CD4-positive, alpha-beta T cell treated with Interleukin-21 for 1 hour (primary cell): ENCODE data around the gene NDUFA13.

Experiments
- DNase-seq: peaks from one replicate; pipeline ENCODE4 v3.0.0-alpha.2; 2020

The NDUFA13 gene

GRCh38 chr19:19489804-19490204 is 26.2 kb upstream of the NDUFA13 start:
- no peak for DNase-seq

GRCh38 chr19:19490214-19490968 is 25.6 kb upstream of the NDUFA13 start:
- DNase-seq, result peak; percentile 89

- no peak for DNase-seq
Observed at GRCh38 chr19:19491321-19492025, 24.6 kb upstream of the NDUFA13 start.

GRCh38 chr19:19492026-19492610 is 23.9 kb upstream of the NDUFA13 start:
- DNase-seq, result no peak

GRCh38 chr19:19493841-19494546 is 22.0 kb upstream of the NDUFA13 start:
- no peak for DNase-seq

GRCh38 chr19:19495614-19496603 is 20.1 kb upstream of the NDUFA13 start:
- no peak for DNase-seq

GRCh38 chr19:19498255-19498991 is 17.6 kb upstream of the NDUFA13 start:
- no peak for DNase-seq

- DNase-seq, result no peak
Observed at GRCh38 chr19:19499272-19499995, 16.6 kb upstream of the NDUFA13 start.

- DNase-seq, result no peak
Observed at GRCh38 chr19:19500975-19501644, 14.9 kb upstream of the NDUFA13 start.

- no peak for DNase-seq
Observed at GRCh38 chr19:19501798-19502197, 14.2 kb upstream of the NDUFA13 start.

GRCh38 chr19:19502281-19502680 is 13.7 kb upstream of the NDUFA13 start:
- no peak for DNase-seq

- no peak for DNase-seq
Observed at GRCh38 chr19:19502808-19503602, 13.0 kb upstream of the NDUFA13 start.

GRCh38 chr19:19504754-19505668 is 11.0 kb upstream of the NDUFA13 start:
- DNase-seq, result no peak

- no peak for DNase-seq
Observed at GRCh38 chr19:19505669-19506326, 10.2 kb upstream of the NDUFA13 start.

- no peak for DNase-seq
Observed at GRCh38 chr19:19506592-19506991, 9.4 kb upstream of the NDUFA13 start.

- DNase-seq, result no peak
Observed at GRCh38 chr19:19507354-19507753, 8.7 kb upstream of the NDUFA13 start.

GRCh38 chr19:19508217-19508616 is 7.8 kb upstream of the NDUFA13 start:
- no peak for DNase-seq

GRCh38 chr19:19510432-19510831 is 5.6 kb upstream of the NDUFA13 start:
- no peak for DNase-seq
